NCI-H1694 (cell line): Measurements from ENCODE around the gene RIN3.
"Not testable (repeated sequence)": the region's sequence is repeated elsewhere in the genome, so short reads cannot be mapped to it uniquely, and the experiment has no call there.

ENCODE experiments used
- DNase-seq: peaks from one replicate; lab custom pipeline; 2025; lab: John Stamatoyannopoulos, UW

RIN3 gene

GRCh38 chr14:92528486-92529100, 15.0 kb downstream of the RIN3 start:
- DNase-seq: no peak

- DNase-seq: no peak
Measured at GRCh38 chr14:92529903-92530302, 16.3 kb downstream of the RIN3 start.

GRCh38 chr14:92531106-92531873, 17.7 kb downstream of the RIN3 start:
- DNase-seq: no peak

GRCh38 chr14:92532490-92533163, 19.0 kb downstream of the RIN3 start:
- DNase-seq: peak; percentile 13

GRCh38 chr14:92534932-92535643, 21.5 kb downstream of the RIN3 start:
- DNase-seq: no peak

GRCh38 chr14:92536231-92536630, 22.6 kb downstream of the RIN3 start:
- not testable (repeated sequence) for DNase-seq

- DNase-seq: no peak
Measured at GRCh38 chr14:92538412-92538985, 24.9 kb downstream of the RIN3 start.

GRCh38 chr14:92539419-92539818, 25.8 kb downstream of the RIN3 start:
- no peak for DNase-seq

GRCh38 chr14:92539875-92540274, 26.3 kb downstream of the RIN3 start:
- no peak for DNase-seq

GRCh38 chr14:92540472-92541048, 27.0 kb downstream of the RIN3 start:
- DNase-seq: peak; percentile 27

- no peak for DNase-seq
Measured at GRCh38 chr14:92542766-92543554, 29.4 kb downstream of the RIN3 start.

GRCh38 chr14:92544051-92544720, 30.6 kb downstream of the RIN3 start:
- DNase-seq: no peak

GRCh38 chr14:92546347-92547053, 32.9 kb downstream of the RIN3 start:
- no peak for DNase-seq

GRCh38 chr14:92549105-92549858, 35.7 kb downstream of the RIN3 start:
- DNase-seq: no peak

GRCh38 chr14:92549859-92550230, 36.3 kb downstream of the RIN3 start:
- DNase-seq: peak; percentile 28

- no peak for DNase-seq
Measured at GRCh38 chr14:92551044-92551841, 37.7 kb downstream of the RIN3 start.

GRCh38 chr14:92552066-92552465, 38.5 kb downstream of the RIN3 start:
- no peak for DNase-seq

- no peak for DNase-seq
Measured at GRCh38 chr14:92553438-92553837, 39.9 kb downstream of the RIN3 start.
